A549 (cell line): ENCODE measurements around the gene LARGE1. TPM values are rescaled to one million over a fixed set of nuclear protein-coding genes. Genes with fewer than 3 reads are reported as not detected.

Experiments
- ATAC-seq, 2 experiments: fragments of 200-7000 bp in 1 of 2; fragments of >200 bp in 1 of 2; cut with Nextera tagmentation in 1 of 2; cut with Tn5 transposase in 1 of 2; 3 replicates each; pipeline versions ENCODE4 v1.8.0 to v1.9.1; 2018 to 2020; ENCODE audit warnings: mild to moderate bottlenecking in 1 of 2, moderate library complexity in 1 of 2
- CTCF ChIA-PET: fragments of 300-600 bp; sonication (Branson Sonifier 250); formaldehyde crosslinking; extraction: SDS; loops from one replicate; lab custom pipeline; 2021; ENCODE audit warnings: antibody characterized with exemption, inconsistent platforms; lab: Yijun Ruan, JAX
- POLR2A ChIA-PET: fragments of 350-600 bp; formaldehyde crosslinking; extraction: SDS; loops from one replicate; lab custom pipeline; 2021; ENCODE audit warnings: antibody characterized with exemption, inconsistent platforms; lab: Yijun Ruan, JAX
- DNase-seq, 2 experiments: peaks; one replicate each; pipeline versions ENCODE4 v3.0.0 to v3.0.0-alpha.2; 2011 to 2016; ENCODE audit warnings: low read depth in 1 of 2, low spot score in 1 of 2
- FAIRE-seq: peaks from 2 replicates; lab custom pipeline; 2011; peaks lifted over from hg19 to GRCh38; lab: Jason Lieb, UNC
- H3K27ac ChIP-seq, 2 experiments: fragments of >200 bp; sonication (Bioruptor Twin); formaldehyde crosslinking; 3 replicates each; pipeline ENCODE4 v1.5.1; 2016 to 2017
- H3K4me1 ChIP-seq: fragments of >200 bp; sonication (Bioruptor Twin); formaldehyde crosslinking; 3 replicates; pipeline ENCODE4 v1.6.1; 2016
- H3K4me2 ChIP-seq: fragments of >200 bp; sonication (Bioruptor Twin); formaldehyde crosslinking; 3 replicates; pipeline ENCODE4 v1.6.1; 2016
- H3K4me3 ChIP-seq: fragments of >200 bp; sonication (Bioruptor Twin); formaldehyde crosslinking; 3 replicates; pipeline ENCODE4 v1.5.1; 2016
- H3K9me3 ChIP-seq: fragments of >200 bp; sonication (Bioruptor Twin); formaldehyde crosslinking; 3 replicates; pipeline ENCODE4 v1.6.1; 2016
- BCL3 ChIP-seq: fragments of >200 bp; sonication (Bioruptor Twin); formaldehyde crosslinking; IDR thresholded peaks from 3 replicates; pipeline ENCODE4 v1.6.1; 2016
- CBX2 ChIP-seq: fragments of 200-600 bp; sonication (generic); IDR thresholded peaks from 2 replicates; pipeline ENCODE4 v1.6.1; 2016; ENCODE audit warnings: low read depth, mild to moderate bottlenecking, borderline replicate concordance
- CEBPB ChIP-seq, 2 experiments: fragments of >200 bp in 1 of 2; sonication (Bioruptor Twin) in 1 of 2; formaldehyde crosslinking in 1 of 2; IDR thresholded peaks; 2 replicates each; pipeline ENCODE4 v1.6.1; 2012 to 2016
- CHD2 ChIP-seq: fragments of 150-350 bp; IDR thresholded peaks from 2 replicates; pipeline ENCODE4 v1.6.1; 2014; ENCODE audit warnings: low read length; ENCODE audit not compliant: partially characterized antibody
- E2F6 ChIP-seq: IDR thresholded peaks from 2 replicates; pipeline ENCODE4 v1.6.1; 2012; ENCODE audit warnings: low read depth, borderline replicate concordance
- EHF ChIP-seq: fragments of 250-450 bp; sonication (Bioruptor Pico); IDR thresholded peaks from 2 replicates; pipeline ENCODE4 v1.5.0; 2020; ENCODE audit warnings: mild to moderate bottlenecking
- EHMT2 ChIP-seq: fragments of 200-600 bp; sonication (generic); IDR thresholded peaks from 2 replicates; pipeline ENCODE4 v1.6.1; 2016; ENCODE audit warnings: antibody characterized with exemption, low read depth, mild to moderate bottlenecking, moderate library complexity
- EP300 ChIP-seq, 2 experiments: fragments of >200 bp; sonication (Bioruptor Twin); formaldehyde crosslinking; IDR thresholded peaks; 2 replicates in 1 of 2; 3 replicates in 1 of 2; pipeline ENCODE4 v1.6.1; 2016 to 2017
- FOSL2 ChIP-seq, 2 experiments: fragments of 450-650 bp in 1 of 2; fragments of >200 bp in 1 of 2; sonication (Bioruptor Twin) in 1 of 2; formaldehyde crosslinking; IDR thresholded peaks; 2 replicates each; pipeline versions ENCODE4 v1.5.0 to v1.6.1; 2016 to 2020; ENCODE audit warnings: mild to moderate bottlenecking in 1 of 2, moderate library complexity in 1 of 2
- HOXA7 ChIP-seq: fragments of 250-450 bp; sonication (Bioruptor Pico); IDR thresholded peaks from 2 replicates; pipeline ENCODE4 v1.5.0; 2020; ENCODE audit warnings: mild to moderate bottlenecking, moderate library complexity
- JUNB ChIP-seq: fragments of >200 bp; sonication (Bioruptor Twin); formaldehyde crosslinking; IDR thresholded peaks from 2 replicates; pipeline ENCODE4 v1.6.1; 2016
- MAZ ChIP-seq: fragments of 150-350 bp; IDR thresholded peaks from 2 replicates; pipeline ENCODE4 v1.6.1; 2014; ENCODE audit warnings: antibody characterized with exemption, low read depth, low read length, borderline replicate concordance
- NPAS2 ChIP-seq: fragments of 250-450 bp; sonication (Bioruptor Pico); IDR thresholded peaks from 2 replicates; pipeline ENCODE4 v1.8.0; 2022; ENCODE audit warnings: mild to moderate bottlenecking, moderate library complexity, borderline replicate concordance
- POLR2A ChIP-seq: IDR thresholded peaks from 2 replicates; pipeline ENCODE4 v1.6.1; 2012; ENCODE audit warnings: mild to moderate bottlenecking, low read length
- RARB ChIP-seq: fragments of 250-450 bp; sonication (Bioruptor Pico); IDR thresholded peaks from 2 replicates; pipeline ENCODE4 v1.8.0; 2021; ENCODE audit warnings: mild to moderate bottlenecking, moderate library complexity
- RCOR1 ChIP-seq: fragments of 150-350 bp; IDR thresholded peaks from 2 replicates; pipeline ENCODE4 v1.6.1; 2014; ENCODE audit warnings: antibody characterized with exemption, low read length, low read depth
- ZC3H11A ChIP-seq: fragments of 450-650 bp; IDR thresholded peaks from 2 replicates; pipeline ENCODE4 v1.6.1; 2014; ENCODE audit warnings: antibody characterized with exemption, mild to moderate bottlenecking
- ZFP36 ChIP-seq: fragments of 450-650 bp; IDR thresholded peaks from 2 replicates; pipeline ENCODE4 v1.6.1; 2014; ENCODE audit warnings: borderline replicate concordance; ENCODE audit not compliant: partially characterized antibody
- ZNF302 ChIP-seq: fragments of 250-450 bp; sonication (Bioruptor Pico); IDR thresholded peaks from 2 replicates; pipeline ENCODE4 v1.9.0; 2021; ENCODE audit warnings: inconsistent platforms, mild to moderate bottlenecking, moderate library complexity
- ZSCAN20 ChIP-seq: fragments of 250-450 bp; sonication (Bioruptor Pico); IDR thresholded peaks from 2 replicates; pipeline ENCODE4 v1.8.0; 2022; ENCODE audit warnings: mild to moderate bottlenecking, moderate library complexity
- WGBS: methylation state at CpG from one replicate; pipeline ENCODE4 v1.1.6; 2017; ENCODE audit errors: missing lambda C conversion rate; 5-methylcytosine and 5-hydroxymethylcytosine counted together
- polyA minus RNA-seq: library from RNA; depleted of rRNA, polyadenylated mRNA; stranded (reverse); fragments of >200 nt; gene quantifications from 2 replicates; pipeline ENCODE4 v1.2.3, GENCODE V29; 2011; rRNA and poly(A)+ RNA removed
- polyA plus RNA-seq, 4 experiments: library from polyadenylated mRNA; depleted of rRNA in 3 of 4; stranded (reverse); fragments of >200 nt; fragmentation: RNase III in 1 of 4; extraction: RNeasy Plus Mini Kit Qiagen cat#74134 plus additional on column Dnase treatment in 1 of 4; gene quantifications; 2 replicates in 3 of 4; 3 replicates in 1 of 4; pipeline ENCODE4 v1.2.3, GENCODE V29; 2011 to 2017
- TF ChIP-seq, protein P1 (sequence below): fragments of 150-350 bp; IDR thresholded peaks from 2 replicates; pipeline ENCODE4 v1.6.1; 2014; ENCODE audit warnings: low read depth, mild to moderate bottlenecking, low read length
- TF ChIP-seq, protein P2 (sequence below): IDR thresholded peaks from 2 replicates; pipeline ENCODE4 v1.6.1; 2012

Gene LARGE1
- polyA plus RNA-seq (2011; rRNA removed) (5.8 and 8.6 TPM in 2 replicates), polyA plus RNA-seq (2017; fragmentation: RNase III; extraction: RNeasy Plus Mini Kit Qiagen cat#74134 plus additional on column Dnase treatment) (2.3 to 2.7 TPM (median 2.6 TPM) in 3 replicates), polyA minus RNA-seq (16.2 and 19.1 TPM in 2 replicates)
- 3.0 and 3.6 TPM in 2 replicates for polyA plus RNA-seq (2012; cell fraction: cytosol; rRNA removed)
- polyA plus RNA-seq (2012; cell fraction: nucleus; rRNA removed), result 3.7 and 4.7 TPM in 2 replicates

- Histone ChIP-seq H3K27ac (peak within 1 kb of the TSS; percentile 68 to 91), H3K4me1 (peaks cover 9% of the 10 kb centered on the region; the same call in 2 of the 3 replicates), H3K9me3 (no peaks in the 10 kb centered on the region), H3K4me2 (peak within 1 kb of the TSS; percentile 99), H3K4me3 (peak within 1 kb of the TSS; percentile 66)
- ATAC-seq (peak; percentile 31 to 41; a peak in 5 of 6 replicates), FAIRE-seq (no peak), DNase-seq (peak in 1 of 2 experiments; percentile 11)
- TF ChIP-seq, protein P1, sequence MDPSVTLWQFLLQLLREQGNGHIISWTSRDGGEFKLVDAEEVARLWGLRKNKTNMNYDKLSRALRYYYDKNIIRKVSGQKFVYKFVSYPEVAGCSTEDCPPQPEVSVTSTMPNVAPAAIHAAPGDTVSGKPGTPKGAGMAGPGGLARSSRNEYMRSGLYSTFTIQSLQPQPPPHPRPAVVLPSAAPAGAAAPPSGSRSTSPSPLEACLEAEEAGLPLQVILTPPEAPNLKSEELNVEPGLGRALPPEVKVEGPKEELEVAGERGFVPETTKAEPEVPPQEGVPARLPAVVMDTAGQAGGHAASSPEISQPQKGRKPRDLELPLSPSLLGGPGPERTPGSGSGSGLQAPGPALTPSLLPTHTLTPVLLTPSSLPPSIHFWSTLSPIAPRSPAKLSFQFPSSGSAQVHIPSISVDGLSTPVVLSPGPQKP, result no peak
- TF ChIP-seq ZFP36, result no peak
- TF ChIP-seq ZC3H11A, result no peak
- TF ChIP-seq CEBPB (IDR thresholded peaks at IDR 0.05), result no peak
- TF ChIP-seq JUNB, result no peak
- no peak for TF ChIP-seq EHMT2
- TF ChIP-seq FOSL2 (IDR thresholded peaks at IDR 0.05), result no peak
- TF ChIP-seq FOSL2 (CRISPR knock-in tag; IDR thresholded peaks at IDR 0.05), result no peak
- TF ChIP-seq ZSCAN20 (CRISPR knock-in tag), result no peak
- TF ChIP-seq POLR2A, result no peak
- ChIA-PET CTCF (no interaction called here), POLR2A (interaction anchor here (0.6 kb wide), 1 partner anchor 600 kb away, joined by 3 read pairs; no protein-coding TSS in a partner anchor)
- WGBS, result no CpG with 5 or more reads among the region's 47 CpGs
Measured at GRCh38 chr22:33920197-33920540, at the start of gene LARGE1. Gene LARGE1, minus strand, starts transcription at chr22:33920476.

GRCh38 chr22:33969045-33969444 is 48.8 kb upstream of the LARGE1 start:
- POLR2A ChIA-PET, result no interaction called here

DNA sequence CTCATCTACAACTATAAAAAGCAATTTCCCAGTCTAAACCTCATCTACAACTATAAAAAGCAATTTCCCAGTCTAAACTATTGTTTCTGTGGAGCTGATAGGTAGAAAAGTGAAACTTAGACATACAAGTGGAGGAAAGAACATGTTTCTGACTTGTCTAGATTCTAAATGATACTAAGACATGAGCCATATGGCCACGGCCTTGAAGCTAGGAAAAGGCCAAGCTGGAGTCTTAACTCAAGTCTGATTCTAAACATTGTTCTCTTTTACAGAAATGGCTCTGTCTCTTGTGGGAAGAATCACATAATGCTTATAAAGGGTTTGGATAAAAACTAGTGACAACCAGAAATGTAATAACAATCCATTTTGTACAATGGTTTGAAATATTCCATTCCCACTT is 43.8 kb upstream of the LARGE1 start:
- FAIRE-seq, result no peak
- H3K27ac ChIP-seq, result no peak overlapping the region

More at GRCh38 chr22:33969045-33969444, 48.8 kb upstream of the LARGE1 start:
- FAIRE-seq, result no peak
- no peak for ATAC-seq
- CTCF ChIA-PET, result no interaction called here
- no peak for DNase-seq
- no peak overlapping the region for H3K4me2 ChIP-seq
- no peaks in the 10 kb centered on the region for H3K4me1 ChIP-seq
- H3K27ac ChIP-seq, result no peak overlapping the region
- H3K4me3 ChIP-seq, result no peak overlapping the region
- no peaks in the 10 kb centered on the region for H3K9me3 ChIP-seq
- no peak for TF ChIP-seq RARB (CRISPR knock-in tag)
- no peak for TF ChIP-seq E2F6
- TF ChIP-seq ZC3H11A, result no peak
- TF ChIP-seq CHD2, result no peak
- TF ChIP-seq HOXA7 (CRISPR knock-in tag), result no peak
- no peak for TF ChIP-seq BCL3

More for the DNA sequence above, 43.8 kb upstream of the LARGE1 start:
- DNase-seq, result no peak
- Histone ChIP-seq H3K4me1 (no peaks in the 10 kb centered on the region), H3K4me3 (no peak overlapping the region), H3K4me2 (no peak overlapping the region), H3K9me3 (no peaks in the 10 kb centered on the region)
- no peak for ATAC-seq
- CTCF ChIA-PET, result no interaction called here
- POLR2A ChIA-PET, result no interaction called here
- no peak for TF ChIP-seq E2F6
- no peak for TF ChIP-seq EP300 (IDR thresholded peaks at IDR 0.05)
- TF ChIP-seq RCOR1, result no peak
- no peak for TF ChIP-seq NPAS2 (CRISPR knock-in tag)
- no peak for TF ChIP-seq CBX2
- no peak for TF ChIP-seq ZNF302 (CRISPR knock-in tag)
- no peak for TF ChIP-seq MAZ
- no peak for TF ChIP-seq EHF (CRISPR knock-in tag)
- TF ChIP-seq BCL3, result no peak
- TF ChIP-seq, protein P2, sequence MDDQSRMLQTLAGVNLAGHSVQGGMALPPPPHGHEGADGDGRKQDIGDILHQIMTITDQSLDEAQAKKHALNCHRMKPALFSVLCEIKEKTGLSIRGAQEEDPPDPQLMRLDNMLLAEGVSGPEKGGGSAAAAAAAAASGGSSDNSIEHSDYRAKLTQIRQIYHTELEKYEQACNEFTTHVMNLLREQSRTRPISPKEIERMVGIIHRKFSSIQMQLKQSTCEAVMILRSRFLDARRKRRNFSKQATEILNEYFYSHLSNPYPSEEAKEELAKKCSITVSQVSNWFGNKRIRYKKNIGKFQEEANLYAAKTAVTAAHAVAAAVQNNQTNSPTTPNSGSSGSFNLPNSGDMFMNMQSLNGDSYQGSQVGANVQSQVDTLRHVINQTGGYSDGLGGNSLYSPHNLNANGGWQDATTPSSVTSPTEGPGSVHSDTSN, result no peak
- WGBS, result 0% methylated on average over 1 of the region's 1 CpG
